Measurements from ENCODE around the gene PALS1. TPM values are rescaled to one million over a fixed set of nuclear protein-coding genes. Genes with fewer than 3 reads are reported as not detected.

The PALS1 gene
- total and polyA plus RNA-seq, 2 experiments from 2014 or later: 15.3 to 36.5 TPM

- H3K4me2 ChIP-seq (ENCODE audit: unreplicated experiment): no peak overlapping the region
- no peaks in the 10 kb centered on the region for H3K36me3 ChIP-seq (ENCODE audit: low read depth)
- DNase-seq: peak; percentile 38
- no peak for TF ChIP-seq EZH2phosphoT487 (IDR thresholded peaks at IDR 0.05; ENCODE audit: insufficient read depth, low read depth)
- TF ChIP-seq EZH2 (IDR thresholded peaks at IDR 0.05; ENCODE audit: insufficient read depth, poor library complexity, severe bottlenecking): no peak
- H3K9me3 ChIP-seq (ENCODE audit: low read depth): no peaks in the 10 kb centered on the region
- H3K79me2 ChIP-seq (ENCODE audit: insufficient read depth): no peaks in the 10 kb centered on the region
- no peaks in the 10 kb centered on the region for H3F3A ChIP-seq (ENCODE audit: insufficient read depth)
- no peak overlapping the region for H3K27ac ChIP-seq
- H4K20me1 ChIP-seq (ENCODE audit: insufficient read depth): no peaks in the 10 kb centered on the region
- H3K4me1 ChIP-seq (ENCODE audit: insufficient read depth): no peaks in the 10 kb centered on the region
- no peak overlapping the region for H3K4me3 ChIP-seq
- WGBS, 2 experiments (ENCODE audit: low coverage in 1 of 2, low lambda C conversion rate in 2 of 2, missing lambda C conversion rate in 2 of 2): 83 to 84% methylated on average over 6 of the region's 6 CpGs
- in situ Hi-C loops (cut with MboI): no loop called here
- H3K9ac ChIP-seq: no peak overlapping the region
- H3K9me2 ChIP-seq (ENCODE audit: insufficient read depth): no peaks in the 10 kb centered on the region
- no peak overlapping the region for H2AFZ ChIP-seq
- no peaks in the 10 kb centered on the region for H3K27me3 ChIP-seq (replicated peaks; ENCODE audit: insufficient read depth)
Observed at GRCh38 chr14:67199016-67199415, 42.2 kb upstream of the PALS1 start.

GRCh38 chr14:67207810-67208209, 33.4 kb upstream of the PALS1 start:
- H3K4me2 ChIP-seq (ENCODE audit: unreplicated experiment): no peak overlapping the region
- TF ChIP-seq EZH2 (IDR thresholded peaks at IDR 0.05; ENCODE audit: insufficient read depth, poor library complexity, severe bottlenecking): no peak
- TF ChIP-seq EZH2phosphoT487 (IDR thresholded peaks at IDR 0.05; ENCODE audit: insufficient read depth, low read depth): no peak
- in situ Hi-C loops (cut with MboI): no loop called here

GRCh38 chr14:67218126-67218525, 23.1 kb upstream of the PALS1 start:
- Histone ChIP-seq H3K36me3 (ENCODE audit: low read depth) (no peaks in the 10 kb centered on the region), H3K4me2 (ENCODE audit: unreplicated experiment) (no peak overlapping the region), H4K20me1 (ENCODE audit: insufficient read depth) (no peaks in the 10 kb centered on the region), H3F3A (ENCODE audit: insufficient read depth) (peaks cover 16% of the 10 kb centered on the region), H3K9me3 (ENCODE audit: low read depth) (peaks cover 5% of the 10 kb centered on the region), H3K4me3 (no peak overlapping the region), H3K9ac (no peak overlapping the region), H3K79me2 (ENCODE audit: insufficient read depth) (no peaks in the 10 kb centered on the region), H3K9me2 (ENCODE audit: insufficient read depth) (no peaks in the 10 kb centered on the region), H2AFZ (no peak overlapping the region), H3K4me1 (ENCODE audit: insufficient read depth) (peaks cover 22% of the 10 kb centered on the region), H3K27me3 (replicated peaks; ENCODE audit: insufficient read depth) (no peaks in the 10 kb centered on the region), H3K27ac (no peak overlapping the region)
- in situ Hi-C loops (cut with MboI): no loop called here
- DNase-seq: no peak
- 39 to 46% methylated on average over 2 of the region's 2 CpGs for WGBS, 2 experiments (ENCODE audit: low coverage in 1 of 2, low lambda C conversion rate in 2 of 2, missing lambda C conversion rate in 2 of 2)
- TF ChIP-seq EZH2phosphoT487 (IDR thresholded peaks at IDR 0.05; ENCODE audit: insufficient read depth, low read depth) (no peak), EZH2 (IDR thresholded peaks at IDR 0.05; ENCODE audit: insufficient read depth, poor library complexity, severe bottlenecking) (no peak)

More at GRCh38 chr14:67207810-67208209, 33.4 kb upstream of the PALS1 start:
- Histone ChIP-seq H3K79me2 (ENCODE audit: insufficient read depth) (no peaks in the 10 kb centered on the region), H3K27ac (no peak overlapping the region), H3K9me2 (ENCODE audit: insufficient read depth) (peaks cover 4% of the 10 kb centered on the region; the same call in 1 of the 2 replicates), H3K9me3 (ENCODE audit: low read depth) (no peaks in the 10 kb centered on the region), H3K36me3 (ENCODE audit: low read depth) (no peaks in the 10 kb centered on the region), H4K20me1 (ENCODE audit: insufficient read depth) (no peaks in the 10 kb centered on the region), H3K9ac (no peak overlapping the region), H3K4me1 (ENCODE audit: insufficient read depth) (no peaks in the 10 kb centered on the region), H3K27me3 (replicated peaks; ENCODE audit: insufficient read depth) (no peaks in the 10 kb centered on the region), H3F3A (ENCODE audit: insufficient read depth) (no peaks in the 10 kb centered on the region), H2AFZ (no peak overlapping the region), H3K4me3 (no peak overlapping the region)
- 80 to 84% methylated on average over 8 of the region's 8 CpGs for WGBS, 2 experiments (ENCODE audit: low coverage in 1 of 2, low lambda C conversion rate in 2 of 2, missing lambda C conversion rate in 2 of 2)
- DNase-seq: no peak

- peak overlapping the region; percentile 42 for H3K4me2 ChIP-seq (ENCODE audit: unreplicated experiment)
- peak; percentile 72; the same call in 1 of the 2 replicates for TF ChIP-seq EZH2phosphoT487 (IDR thresholded peaks at IDR 0.05; ENCODE audit: insufficient read depth, low read depth)
- TF ChIP-seq EZH2 (IDR thresholded peaks at IDR 0.05; ENCODE audit: insufficient read depth, poor library complexity, severe bottlenecking): no peak
- 0 out of 2 replicates have a peak overlapping the region, but pooled peaks have one; percentile 1 for H3K27ac ChIP-seq
- H3F3A ChIP-seq (ENCODE audit: insufficient read depth): peaks cover 16% of the 10 kb centered on the region
- WGBS, 2 experiments (ENCODE audit: low coverage in 1 of 2, low lambda C conversion rate in 2 of 2, missing lambda C conversion rate in 2 of 2): 49 to 54% methylated on average over 6 of the region's 6 CpGs
- no peaks in the 10 kb centered on the region for H3K9me2 ChIP-seq (ENCODE audit: insufficient read depth)
- no peak overlapping the region for H3K9ac ChIP-seq
- H3K36me3 ChIP-seq (ENCODE audit: low read depth): no peaks in the 10 kb centered on the region
- no peak overlapping the region for H3K4me3 ChIP-seq
- peaks cover 29% of the 10 kb centered on the region for H3K4me1 ChIP-seq (ENCODE audit: insufficient read depth)
- H3K9me3 ChIP-seq (ENCODE audit: low read depth): peaks cover 5% of the 10 kb centered on the region
- in situ Hi-C loops (cut with MboI): no loop called here
- H3K27me3 ChIP-seq (replicated peaks; ENCODE audit: insufficient read depth): no peaks in the 10 kb centered on the region
- peak; percentile 68 for DNase-seq
- no peaks in the 10 kb centered on the region for H3K79me2 ChIP-seq (ENCODE audit: insufficient read depth)
- no peaks in the 10 kb centered on the region for H4K20me1 ChIP-seq (ENCODE audit: insufficient read depth)
- no peak overlapping the region for H2AFZ ChIP-seq
Observed at GRCh38 chr14:67221248-67221981, 19.8 kb upstream of the PALS1 start.
